HEK293 (cell line): Measurements from ENCODE around the gene NEK9.
A peak's percentile ranks its signal among the peaks of the same experiment; 100 is the strongest.

Source experiments
- CTCF ChIA-PET: fragments of 350-600 bp; formaldehyde crosslinking; extraction: SDS; loops from one replicate; lab custom pipeline; 2021; ENCODE audit warnings: antibody characterized with exemption; lab: Yijun Ruan, JAX
- POLR2A ChIA-PET: fragments of 300-600 bp; formaldehyde crosslinking; extraction: SDS; loops from one replicate; lab custom pipeline; 2020; ENCODE audit warnings: antibody characterized with exemption, inconsistent platforms; lab: Yijun Ruan, JAX
- H3K27ac ChIP-seq: fragments of 200-500 bp; sonication (Bioruptor generic); 2 replicates; pipeline ENCODE4 v1.5.1; 2014; ENCODE audit warnings: low read depth, low read length, control low read depth, inconsistent platforms; ENCODE audit errors: extremely low read depth
- H3K36me3 ChIP-seq, 2 experiments: fragments of 200-500 bp in 1 of 2; sonication (Bioruptor generic) in 1 of 2; 1 replicate in 1 of 2; 2 replicates in 1 of 2; pipeline ENCODE4 v1.5.1; 2014 to 2017; ENCODE audit warnings: inconsistent platforms in 2 of 2, low read length in 2 of 2; ENCODE audit not compliant: control insufficient read depth in 2 of 2, insufficient read depth in 1 of 2
- H3K4me1 ChIP-seq: fragments of 200-500 bp; sonication (Bioruptor generic); 2 replicates; pipeline ENCODE4 v1.5.1; 2014; ENCODE audit warnings: mild to moderate bottlenecking, low read length, inconsistent platforms; ENCODE audit not compliant: control insufficient read depth, insufficient read depth
- H3K4me3 ChIP-seq: 2 replicates; pipeline ENCODE4 v1.5.1; 2011; ENCODE audit warnings: low read depth, mild to moderate bottlenecking, control low read depth, low read length, moderate library complexity
- H3K9me3 ChIP-seq: fragments of 200-500 bp; sonication (Bioruptor generic); 2 replicates; pipeline ENCODE4 v1.5.1; 2014; ENCODE audit warnings: low read depth, low read length, inconsistent platforms; ENCODE audit not compliant: control insufficient read depth, insufficient read depth
- GLIS2 ChIP-seq: fragments of 450-650 bp; formaldehyde crosslinking; IDR thresholded peaks from 2 replicates; pipeline ENCODE4 v1.5.1; 2016; ENCODE audit warnings: missing biosample characterization, missing genetic modification characterization
- KLF10 ChIP-seq: fragments of 450-650 bp; IDR thresholded peaks from 2 replicates; pipeline ENCODE4 v1.5.1; 2018; ENCODE audit warnings: missing biosample characterization, mild to moderate bottlenecking, missing genetic modification characterization
- KLF8 ChIP-seq: fragments of 450-650 bp; formaldehyde crosslinking; IDR thresholded peaks from 2 replicates; pipeline ENCODE4 v1.5.1; 2016; ENCODE audit warnings: missing biosample characterization, missing genetic modification characterization
- SP3 ChIP-seq: fragments of 450-650 bp; formaldehyde crosslinking; IDR thresholded peaks from 2 replicates; pipeline ENCODE4 v1.5.1; 2016; ENCODE audit warnings: missing biosample characterization, missing genetic modification characterization
- ZBTB20 ChIP-seq: fragments of 450-650 bp; formaldehyde crosslinking; IDR thresholded peaks from 2 replicates; pipeline ENCODE4 v1.5.1; 2016; ENCODE audit warnings: missing biosample characterization, missing genetic modification characterization
- ZBTB7A ChIP-seq: fragments of 450-650 bp; formaldehyde crosslinking; IDR thresholded peaks from 2 replicates; pipeline ENCODE4 v1.5.1; 2016; ENCODE audit warnings: low read depth, missing biosample characterization, missing genetic modification characterization
- ZFP69B ChIP-seq: fragments of 450-650 bp; formaldehyde crosslinking; IDR thresholded peaks from 2 replicates; pipeline ENCODE4 v1.5.1; 2016; ENCODE audit warnings: missing biosample characterization, missing genetic modification characterization
- ZNF112 ChIP-seq: fragments of 450-650 bp; formaldehyde crosslinking; IDR thresholded peaks from 2 replicates; pipeline ENCODE4 v1.5.0; 2017; ENCODE audit warnings: missing biosample characterization, missing genetic modification characterization
- ZNF121 ChIP-seq: fragments of 450-650 bp; formaldehyde crosslinking; IDR thresholded peaks from 2 replicates; pipeline ENCODE4 v1.5.1; 2016; ENCODE audit warnings: missing biosample characterization, missing genetic modification characterization
- ZNF155 ChIP-seq: fragments of 450-650 bp; formaldehyde crosslinking; IDR thresholded peaks from 2 replicates; pipeline ENCODE4 v1.5.1; 2016; ENCODE audit warnings: missing biosample characterization, missing genetic modification characterization
- ZNF324 ChIP-seq: fragments of 450-650 bp; formaldehyde crosslinking; IDR thresholded peaks from 2 replicates; pipeline ENCODE4 v1.5.1; 2016; ENCODE audit warnings: missing biosample characterization, missing genetic modification characterization
- ZNF335 ChIP-seq: fragments of 450-650 bp; formaldehyde crosslinking; conservative IDR thresholded peaks from 2 replicates; pipeline ENCODE4 v1.5.1; 2016; ENCODE audit warnings: missing biosample characterization, missing genetic modification characterization
- ZNF37A ChIP-seq: fragments of 450-650 bp; IDR thresholded peaks from 2 replicates; pipeline ENCODE4 v1.5.1; 2018; ENCODE audit warnings: missing biosample characterization, missing genetic modification characterization
- ZNF521 ChIP-seq: fragments of 450-650 bp; formaldehyde crosslinking; IDR thresholded peaks from 2 replicates; pipeline ENCODE4 v1.5.1; 2017; ENCODE audit warnings: missing biosample characterization, mild to moderate bottlenecking, missing genetic modification characterization
- ZNF560 ChIP-seq: fragments of 450-650 bp; formaldehyde crosslinking; IDR thresholded peaks from 2 replicates; pipeline ENCODE4 v1.5.1; 2017; ENCODE audit warnings: missing biosample characterization, missing genetic modification characterization, borderline replicate concordance
- ZNF561 ChIP-seq: fragments of 450-650 bp; IDR thresholded peaks from 2 replicates; pipeline ENCODE4 v1.5.1; 2018; ENCODE audit warnings: missing biosample characterization, missing genetic modification characterization, borderline replicate concordance
- ZNF571 ChIP-seq: fragments of 450-650 bp; formaldehyde crosslinking; IDR thresholded peaks from 2 replicates; pipeline ENCODE4 v1.5.0; 2017; ENCODE audit warnings: missing biosample characterization, missing genetic modification characterization
- ZNF624 ChIP-seq: fragments of 450-650 bp; formaldehyde crosslinking; IDR thresholded peaks from 2 replicates; pipeline ENCODE4 v1.5.1; 2017; ENCODE audit warnings: missing biosample characterization, missing genetic modification characterization
- ZNF654 ChIP-seq: fragments of 450-650 bp; formaldehyde crosslinking; IDR thresholded peaks from 2 replicates; pipeline ENCODE4 v1.5.1; 2016; ENCODE audit warnings: low read depth, missing biosample characterization, missing genetic modification characterization
- ZNF660 ChIP-seq: fragments of 450-650 bp; IDR thresholded peaks from 2 replicates; pipeline ENCODE4 v1.5.1; 2018; ENCODE audit warnings: missing biosample characterization, mild to moderate bottlenecking, missing genetic modification characterization
- ZNF76 ChIP-seq: fragments of 450-650 bp; formaldehyde crosslinking; IDR thresholded peaks from 2 replicates; pipeline ENCODE4; 2016; ENCODE audit warnings: low read depth, missing biosample characterization, missing genetic modification characterization, borderline replicate concordance
- ZSCAN30 ChIP-seq: fragments of 450-650 bp; IDR thresholded peaks from 2 replicates; pipeline ENCODE4 v1.5.1; 2018; ENCODE audit warnings: missing biosample characterization, mild to moderate bottlenecking, missing genetic modification characterization, moderate library complexity
- ZXDB ChIP-seq: fragments of 450-650 bp; formaldehyde crosslinking; IDR thresholded peaks from 2 replicates; pipeline ENCODE4 v1.5.1; 2016; ENCODE audit warnings: missing biosample characterization, missing genetic modification characterization
- TF ChIP-seq, protein P1 (sequence below): IDR thresholded peaks from 2 replicates; pipeline ENCODE4 v1.6.1; 2011; ENCODE audit warnings: mild to moderate bottlenecking, low read depth, low read length, borderline replicate concordance
- TF ChIP-seq, protein P2 (sequence below): fragments of 450-650 bp; formaldehyde crosslinking; optimal IDR thresholded peaks from 2 replicates; pipeline ENCODE3; 2016; ENCODE audit warnings: missing biosample characterization, mild to moderate bottlenecking, missing genetic modification characterization
- TF ChIP-seq, protein P3 (sequence below): fragments of 450-650 bp; formaldehyde crosslinking; IDR thresholded peaks from 2 replicates; pipeline ENCODE4 v1.5.1; 2016; ENCODE audit warnings: missing biosample characterization, missing genetic modification characterization
- TF ChIP-seq, protein P4 (sequence below): fragments of 450-650 bp; formaldehyde crosslinking; IDR thresholded peaks from 2 replicates; pipeline ENCODE4 v1.5.1; 2016; ENCODE audit warnings: missing biosample characterization, missing genetic modification characterization
- TF ChIP-seq, protein P5 (sequence below): fragments of 450-650 bp; formaldehyde crosslinking; IDR thresholded peaks from 2 replicates; pipeline ENCODE4 v1.5.1; 2016; ENCODE audit warnings: missing biosample characterization, missing genetic modification characterization

The NEK9 gene

DNA sequence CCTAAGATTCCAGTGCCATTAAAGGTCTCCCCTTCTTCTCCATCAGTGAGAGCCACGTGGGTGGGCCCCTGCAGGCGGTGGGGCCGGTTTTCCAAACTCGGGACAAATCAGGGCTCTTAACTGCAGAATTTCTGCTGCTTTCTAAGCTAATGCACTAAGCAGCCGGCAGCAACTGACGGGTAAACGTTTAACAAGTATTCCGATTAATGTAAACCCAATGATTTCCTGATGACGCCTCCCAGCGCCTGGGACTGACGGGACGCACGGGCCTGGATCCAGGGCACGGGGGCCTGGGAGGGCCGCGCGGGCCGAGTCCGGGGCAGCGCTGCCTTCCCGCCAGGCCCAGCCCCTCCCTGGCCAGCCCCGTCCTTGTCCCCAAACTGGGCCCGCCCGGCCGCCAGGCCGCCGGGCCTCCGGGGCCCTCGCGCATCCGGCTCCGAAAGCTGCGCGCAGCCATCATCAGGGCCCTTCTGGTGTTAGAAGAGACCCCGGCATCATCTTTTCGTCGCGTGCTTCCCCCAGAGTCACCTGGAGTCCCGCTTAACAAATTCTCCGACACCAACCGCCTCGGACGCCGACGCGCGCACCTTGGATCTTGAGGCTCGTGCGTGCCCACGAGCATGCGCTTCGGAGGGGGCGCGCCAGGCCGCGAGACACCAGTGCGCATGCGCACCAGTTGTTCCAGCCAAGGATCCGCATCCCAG, 75.8 kb downstream of the NEK9 start, which contains the start of gene MLH3:
MLH3 (minus strand) TSS at position 616 of the 704 bp plus-strand sequence. CDS start 1,812 bp downstream, outside the sequence.
- no peaks in the 10 kb centered on the region for H3K9me3 ChIP-seq
- no peaks in the 10 kb centered on the region for H3K4me1 ChIP-seq
- H3K27ac ChIP-seq: peak within 1 kb of the TSS; percentile 85
- H3K4me3 ChIP-seq: peak within 1 kb of the TSS; percentile 39
- POLR2A ChIA-PET: interaction anchor here (1.1 kb wide), 2 partner anchors 13 to 18 kb away, joined by 3 to 4 read pairs; partner anchors contain the start of genes ACYP1 and ZC2HC1C
- CTCF ChIA-PET: no interaction called here
- TF ChIP-seq ZNF37A (tag by site-specific recombination) (no peak), ZNF121 (tag by site-specific recombination) (no peak), ZNF560 (tag by site-specific recombination) (no peak), ZNF624 (tag by site-specific recombination) (no peak), ZNF112 (tag by site-specific recombination) (no peak), ZNF76 (tag by site-specific recombination) (peak; percentile 58; the same call in 1 of the 2 replicates), ZNF660 (peak; percentile 79; the same call in 1 of the 2 replicates), ZNF521 (no peak), ZNF324 (0 out of 2 replicates have a peak, but pooled peaks have one; percentile 12), ZNF335 (peak; percentile 83), SP3 (tag by site-specific recombination) (0 out of 2 replicates have a peak, but pooled peaks have one; percentile 33), ZBTB7A (tag by site-specific recombination) (no peak), ZBTB20 (tag by site-specific recombination) (peak; percentile 91), ZNF155 (tag by site-specific recombination) (no peak), ZNF654 (tag by site-specific recombination) (no peak), ZNF571 (tag by site-specific recombination) (no peak), ZSCAN30 (tag by site-specific recombination) (peak; percentile 63; the same call in 1 of the 2 replicates), KLF8 (peak; percentile 33; the same call in 1 of the 2 replicates), GLIS2 (tag by site-specific recombination) (peak; percentile 41; the same call in 1 of the 2 replicates), KLF10 (0 out of 2 replicates have a peak, but pooled peaks have one; percentile 22), ZNF561 (tag by site-specific recombination) (peak; percentile 77; the same call in 1 of the 2 replicates), ZXDB (tag by site-specific recombination) (peak; percentile 59), ZFP69B (tag by site-specific recombination) (0 out of 2 replicates have a peak, but pooled peaks have one; percentile 5)
- TF ChIP-seq, protein P1, sequence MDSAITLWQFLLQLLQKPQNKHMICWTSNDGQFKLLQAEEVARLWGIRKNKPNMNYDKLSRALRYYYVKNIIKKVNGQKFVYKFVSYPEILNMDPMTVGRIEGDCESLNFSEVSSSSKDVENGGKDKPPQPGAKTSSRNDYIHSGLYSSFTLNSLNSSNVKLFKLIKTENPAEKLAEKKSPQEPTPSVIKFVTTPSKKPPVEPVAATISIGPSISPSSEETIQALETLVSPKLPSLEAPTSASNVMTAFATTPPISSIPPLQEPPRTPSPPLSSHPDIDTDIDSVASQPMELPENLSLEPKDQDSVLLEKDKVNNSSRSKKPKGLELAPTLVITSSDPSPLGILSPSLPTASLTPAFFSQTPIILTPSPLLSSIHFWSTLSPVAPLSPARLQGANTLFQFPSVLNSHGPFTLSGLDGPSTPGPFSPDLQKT: no peak
- TF ChIP-seq, protein P2, sequence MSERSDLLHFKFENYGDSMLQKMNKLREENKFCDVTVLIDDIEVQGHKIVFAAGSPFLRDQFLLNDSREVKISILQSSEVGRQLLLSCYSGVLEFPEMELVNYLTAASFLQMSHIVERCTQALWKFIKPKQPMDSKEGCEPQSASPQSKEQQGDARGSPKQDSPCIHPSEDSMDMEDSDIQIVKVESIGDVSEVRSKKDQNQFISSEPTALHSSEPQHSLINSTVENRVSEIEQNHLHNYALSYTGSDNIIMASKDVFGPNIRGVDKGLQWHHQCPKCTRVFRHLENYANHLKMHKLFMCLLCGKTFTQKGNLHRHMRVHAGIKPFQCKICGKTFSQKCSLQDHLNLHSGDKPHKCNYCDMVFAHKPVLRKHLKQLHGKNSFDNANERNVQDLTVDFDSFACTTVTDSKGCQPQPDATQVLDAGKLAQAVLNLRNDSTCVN (tag by site-specific recombination): peak; percentile 96
- TF ChIP-seq, protein P3, sequence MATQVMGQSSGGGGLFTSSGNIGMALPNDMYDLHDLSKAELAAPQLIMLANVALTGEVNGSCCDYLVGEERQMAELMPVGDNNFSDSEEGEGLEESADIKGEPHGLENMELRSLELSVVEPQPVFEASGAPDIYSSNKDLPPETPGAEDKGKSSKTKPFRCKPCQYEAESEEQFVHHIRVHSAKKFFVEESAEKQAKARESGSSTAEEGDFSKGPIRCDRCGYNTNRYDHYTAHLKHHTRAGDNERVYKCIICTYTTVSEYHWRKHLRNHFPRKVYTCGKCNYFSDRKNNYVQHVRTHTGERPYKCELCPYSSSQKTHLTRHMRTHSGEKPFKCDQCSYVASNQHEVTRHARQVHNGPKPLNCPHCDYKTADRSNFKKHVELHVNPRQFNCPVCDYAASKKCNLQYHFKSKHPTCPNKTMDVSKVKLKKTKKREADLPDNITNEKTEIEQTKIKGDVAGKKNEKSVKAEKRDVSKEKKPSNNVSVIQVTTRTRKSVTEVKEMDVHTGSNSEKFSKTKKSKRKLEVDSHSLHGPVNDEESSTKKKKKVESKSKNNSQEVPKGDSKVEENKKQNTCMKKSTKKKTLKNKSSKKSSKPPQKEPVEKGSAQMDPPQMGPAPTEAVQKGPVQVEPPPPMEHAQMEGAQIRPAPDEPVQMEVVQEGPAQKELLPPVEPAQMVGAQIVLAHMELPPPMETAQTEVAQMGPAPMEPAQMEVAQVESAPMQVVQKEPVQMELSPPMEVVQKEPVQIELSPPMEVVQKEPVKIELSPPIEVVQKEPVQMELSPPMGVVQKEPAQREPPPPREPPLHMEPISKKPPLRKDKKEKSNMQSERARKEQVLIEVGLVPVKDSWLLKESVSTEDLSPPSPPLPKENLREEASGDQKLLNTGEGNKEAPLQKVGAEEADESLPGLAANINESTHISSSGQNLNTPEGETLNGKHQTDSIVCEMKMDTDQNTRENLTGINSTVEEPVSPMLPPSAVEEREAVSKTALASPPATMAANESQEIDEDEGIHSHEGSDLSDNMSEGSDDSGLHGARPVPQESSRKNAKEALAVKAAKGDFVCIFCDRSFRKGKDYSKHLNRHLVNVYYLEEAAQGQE: no peak
- TF ChIP-seq, protein P4, sequence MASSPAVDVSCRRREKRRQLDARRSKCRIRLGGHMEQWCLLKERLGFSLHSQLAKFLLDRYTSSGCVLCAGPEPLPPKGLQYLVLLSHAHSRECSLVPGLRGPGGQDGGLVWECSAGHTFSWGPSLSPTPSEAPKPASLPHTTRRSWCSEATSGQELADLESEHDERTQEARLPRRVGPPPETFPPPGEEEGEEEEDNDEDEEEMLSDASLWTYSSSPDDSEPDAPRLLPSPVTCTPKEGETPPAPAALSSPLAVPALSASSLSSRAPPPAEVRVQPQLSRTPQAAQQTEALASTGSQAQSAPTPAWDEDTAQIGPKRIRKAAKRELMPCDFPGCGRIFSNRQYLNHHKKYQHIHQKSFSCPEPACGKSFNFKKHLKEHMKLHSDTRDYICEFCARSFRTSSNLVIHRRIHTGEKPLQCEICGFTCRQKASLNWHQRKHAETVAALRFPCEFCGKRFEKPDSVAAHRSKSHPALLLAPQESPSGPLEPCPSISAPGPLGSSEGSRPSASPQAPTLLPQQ (tag by site-specific recombination): peak; percentile 81
- TF ChIP-seq, protein P5, sequence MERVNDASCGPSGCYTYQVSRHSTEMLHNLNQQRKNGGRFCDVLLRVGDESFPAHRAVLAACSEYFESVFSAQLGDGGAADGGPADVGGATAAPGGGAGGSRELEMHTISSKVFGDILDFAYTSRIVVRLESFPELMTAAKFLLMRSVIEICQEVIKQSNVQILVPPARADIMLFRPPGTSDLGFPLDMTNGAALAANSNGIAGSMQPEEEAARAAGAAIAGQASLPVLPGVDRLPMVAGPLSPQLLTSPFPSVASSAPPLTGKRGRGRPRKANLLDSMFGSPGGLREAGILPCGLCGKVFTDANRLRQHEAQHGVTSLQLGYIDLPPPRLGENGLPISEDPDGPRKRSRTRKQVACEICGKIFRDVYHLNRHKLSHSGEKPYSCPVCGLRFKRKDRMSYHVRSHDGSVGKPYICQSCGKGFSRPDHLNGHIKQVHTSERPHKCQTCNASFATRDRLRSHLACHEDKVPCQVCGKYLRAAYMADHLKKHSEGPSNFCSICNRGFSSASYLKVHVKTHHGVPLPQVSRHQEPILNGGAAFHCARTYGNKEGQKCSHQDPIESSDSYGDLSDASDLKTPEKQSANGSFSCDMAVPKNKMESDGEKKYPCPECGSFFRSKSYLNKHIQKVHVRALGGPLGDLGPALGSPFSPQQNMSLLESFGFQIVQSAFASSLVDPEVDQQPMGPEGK (tag by site-specific recombination): 0 out of 2 replicates have a peak, but pooled peaks have one; percentile 15
- peaks cover 0 to 14% of the 10 kb centered on the region in 2 experiments; a peak in 2 of 3 replicates for H3K36me3 ChIP-seq
